Activated CD4-positive, CD25-positive, alpha-beta regulatory T cell treated with anti-CD3 and anti-CD28 coated beads, Interleukin-2, amount 50 U/mL, for 16 hours (primary cell): ENCODE measurements around the gene DXO.
"Not testable (repeated sequence)": the region's sequence is repeated elsewhere in the genome, so short reads cannot be mapped to it uniquely, and the experiment has no call there.

Source experiments
- DNase-seq: peaks from one replicate; pipeline ENCODE4 v3.0.0-alpha.2; 2020; ENCODE audit warnings: low read depth, low spot score

The DXO gene

DNA sequence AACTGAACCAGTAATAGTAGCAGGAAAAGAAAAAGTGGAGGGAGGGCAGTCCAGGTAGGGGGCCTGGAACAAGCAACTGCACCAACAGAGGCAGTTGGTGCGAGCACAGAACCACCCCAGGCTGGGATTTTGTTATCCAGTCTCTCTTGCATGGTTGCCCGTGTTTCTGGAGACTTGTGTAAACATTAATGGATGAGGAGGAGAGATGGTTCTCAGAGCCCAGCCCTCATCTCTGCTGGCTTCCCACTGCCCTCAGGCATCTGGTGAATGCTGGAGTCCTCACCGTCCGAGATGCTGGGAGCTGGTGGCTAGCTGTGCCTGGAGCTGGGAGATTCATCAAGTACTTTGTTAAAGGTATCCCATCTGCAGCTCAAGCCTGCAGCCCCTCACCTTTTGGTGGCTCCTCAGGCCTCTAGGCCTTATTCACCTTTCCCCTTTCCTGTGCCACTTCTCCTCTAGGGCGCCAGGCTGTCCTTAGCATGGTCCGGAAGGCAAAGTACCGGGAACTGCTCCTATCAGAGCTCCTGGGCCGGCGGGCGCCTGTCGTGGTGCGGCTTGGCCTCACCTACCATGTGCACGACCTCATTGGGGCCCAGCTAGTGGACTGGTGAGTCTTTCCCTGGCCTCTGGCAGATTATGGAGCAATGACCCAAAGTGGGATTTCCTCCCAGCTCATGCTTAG lies 8.4 kb upstream of the DXO start:
- DNase-seq, result not testable (repeated sequence)

DNA sequence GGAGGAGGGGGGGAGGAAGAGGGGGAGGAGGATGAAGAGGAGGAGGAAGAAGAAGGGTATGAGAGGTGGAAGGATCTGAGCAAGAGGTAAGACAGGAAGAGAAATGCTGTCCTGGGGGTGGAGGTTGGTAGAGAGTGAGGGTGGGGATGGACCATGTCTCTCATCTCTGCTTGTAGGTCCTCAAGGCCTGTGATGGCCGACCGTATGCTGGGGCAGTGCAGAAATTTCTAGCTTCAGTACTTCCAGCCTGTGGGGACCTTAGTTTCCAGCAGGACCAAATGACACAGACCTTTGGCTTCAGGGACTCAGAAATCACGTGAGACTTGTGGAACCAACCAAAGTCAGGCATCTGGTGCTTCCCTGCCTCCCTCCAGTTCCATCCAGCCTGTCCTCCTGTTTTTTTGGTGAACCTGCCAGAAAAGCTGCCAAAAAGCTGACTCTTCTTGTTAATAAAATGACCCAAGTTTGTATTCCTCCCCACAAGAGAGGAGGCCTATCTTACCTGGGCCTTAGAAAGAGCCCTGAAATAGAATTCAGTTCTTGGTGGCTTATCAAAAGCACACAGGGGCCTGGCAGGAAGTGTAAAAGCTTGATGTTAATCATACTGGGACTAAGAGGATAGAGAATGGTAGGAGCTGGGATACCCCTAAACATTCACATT lies 7.4 kb upstream of the DXO start:
- DNase-seq, result no peak

DNA sequence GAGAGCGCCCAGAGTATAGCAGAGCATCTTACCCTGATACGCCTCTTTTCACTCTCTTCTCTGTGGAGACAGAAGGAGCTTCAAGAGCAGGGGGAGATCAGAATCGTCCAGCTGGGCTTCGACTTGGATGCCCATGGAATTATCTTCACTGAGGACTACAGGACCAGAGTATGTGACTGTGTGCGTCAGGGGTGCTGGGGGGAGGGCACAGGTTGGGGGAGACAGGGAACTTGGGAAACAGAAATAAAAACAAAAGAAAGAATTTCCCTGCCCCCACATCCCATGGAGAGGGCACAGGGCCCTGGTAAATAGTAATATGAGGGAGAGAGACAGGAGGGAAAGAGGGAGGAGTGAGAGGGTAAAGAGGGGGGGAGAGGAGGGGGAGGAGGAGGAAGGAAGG lies 6.9 kb upstream of the DXO start:
- no peak for DNase-seq

DNA sequence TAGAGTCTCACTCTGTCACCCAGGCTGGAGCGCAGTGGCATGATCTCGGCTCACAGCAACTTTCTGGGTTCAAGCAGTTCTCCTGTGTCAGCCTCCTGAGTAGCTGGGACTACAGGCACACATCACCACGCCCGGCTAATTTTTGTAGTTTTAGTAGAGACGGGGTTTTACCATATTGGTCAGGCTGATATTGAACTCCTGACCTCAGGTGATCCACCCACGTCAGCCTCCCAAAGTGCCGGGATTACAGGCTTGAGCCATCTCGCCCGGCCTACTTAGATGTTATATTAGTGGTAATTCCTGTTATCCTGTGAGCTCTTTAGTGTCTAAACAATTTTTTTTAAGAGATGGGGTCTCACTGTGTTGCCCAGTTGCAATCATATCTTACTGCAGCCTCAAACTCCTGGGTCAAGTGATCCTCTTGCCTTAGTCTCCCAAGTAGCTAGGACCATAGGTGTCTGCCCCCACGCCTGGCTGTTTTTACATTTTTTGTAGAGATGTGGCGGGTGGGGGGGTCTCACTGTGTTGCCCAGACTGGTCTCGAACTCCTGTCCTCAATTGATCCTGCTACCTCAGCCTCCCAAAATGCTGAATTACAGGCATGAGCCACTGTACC lies 6.0 kb upstream of the DXO start:
- DNase-seq, result no peak

- not testable (repeated sequence) for DNase-seq
Measured at GRCh38 chr6:31976065-31976464, 4.1 kb upstream of the DXO start.

DNA sequence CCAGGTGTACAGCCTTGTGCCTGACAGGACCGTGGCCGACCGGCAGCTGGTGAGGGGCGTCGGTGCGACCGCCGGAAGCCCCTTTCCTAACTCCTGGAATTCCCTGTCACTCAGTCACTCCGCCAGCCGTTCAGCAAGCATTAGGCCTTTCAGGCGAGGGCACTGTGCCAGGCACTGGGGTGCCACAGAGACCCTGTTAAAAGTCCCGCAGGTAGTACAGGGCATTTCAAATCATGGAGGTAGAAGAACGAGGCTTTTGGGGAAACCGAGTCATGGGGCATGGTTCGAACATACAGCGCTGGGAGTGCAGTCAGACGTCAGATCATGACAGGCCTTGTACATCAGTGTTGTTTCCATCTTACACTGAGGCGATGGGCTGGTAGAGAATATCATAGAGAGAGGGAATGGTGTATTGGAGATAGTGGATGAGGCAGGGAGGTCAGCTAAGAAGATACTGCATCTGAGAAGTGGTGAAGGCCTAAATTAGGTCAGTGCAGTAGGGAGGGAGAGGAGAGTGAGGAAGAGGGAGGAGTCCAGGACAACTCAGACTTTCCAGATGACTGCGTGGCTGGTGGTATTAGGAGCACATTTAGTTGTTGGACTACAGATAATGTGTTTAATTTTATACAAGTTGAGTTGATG lies 892 bp upstream of the DXO start:
- no peak for DNase-seq

DNA sequence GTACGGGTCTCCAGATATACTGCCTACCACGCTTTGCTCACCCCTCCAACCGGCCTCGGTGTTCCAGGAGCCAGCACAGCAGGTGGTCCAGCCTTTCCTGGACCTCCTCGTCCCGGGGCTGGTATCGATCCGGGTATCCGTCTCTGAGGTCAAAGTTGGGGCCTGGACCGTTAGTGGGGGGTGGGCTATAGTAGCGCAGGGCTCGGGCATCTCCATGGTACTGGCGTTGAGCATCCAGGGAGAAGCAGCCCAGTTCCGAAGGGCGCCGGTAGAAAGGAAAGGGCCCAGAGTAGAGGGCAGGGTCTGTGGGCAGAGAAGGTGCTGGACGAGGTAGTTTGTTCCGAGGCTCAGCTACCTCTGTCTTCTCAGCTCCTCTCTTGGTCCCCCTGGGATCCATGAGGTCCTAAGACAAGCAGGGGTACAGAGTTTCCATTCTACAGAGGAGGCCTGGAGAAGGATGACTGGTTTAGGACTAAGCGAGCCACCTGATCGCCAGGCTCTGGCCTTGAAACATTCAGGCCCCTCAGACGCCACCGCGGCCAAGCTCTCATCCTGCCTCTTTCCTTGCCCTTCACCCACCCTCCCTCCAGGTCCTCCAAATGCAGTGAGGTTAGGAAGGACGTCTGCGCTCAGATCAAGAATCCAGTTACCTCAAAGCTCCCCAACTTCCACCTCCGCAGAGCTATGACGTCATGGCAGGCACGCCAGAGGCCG lies 502 bp downstream of the DXO start:
- no peak for DNase-seq

GRCh38 chr6:31970604-31971271 lies 1.2 kb downstream of the DXO start:
- no peak for DNase-seq

GRCh38 chr6:31969712-31970603 lies 2.0 kb downstream of the DXO start:
- DNase-seq, result no peak

- DNase-seq, result no peak
Measured at GRCh38 chr6:31968791-31969711, 2.9 kb downstream of the DXO start.

DNA sequence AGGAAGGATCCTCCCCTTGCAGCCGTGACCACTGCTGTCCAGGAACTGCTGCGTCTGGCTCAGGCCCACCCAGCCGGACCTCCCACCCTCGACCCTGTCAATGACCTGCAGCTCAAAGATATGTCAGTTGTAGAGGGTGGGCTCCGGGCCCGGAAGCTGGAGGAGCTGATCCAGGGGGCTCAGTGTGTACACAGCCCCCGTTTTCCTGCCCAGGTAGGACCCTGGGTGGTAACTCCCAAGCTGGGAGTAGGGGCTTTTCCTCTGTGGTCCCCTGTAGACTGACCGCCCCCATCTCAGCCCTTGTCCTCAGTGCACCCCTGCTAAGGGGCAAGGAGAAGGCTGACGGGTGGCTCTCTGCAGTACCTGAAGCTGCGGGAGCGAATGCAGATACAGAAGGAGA lies 3.6 kb downstream of the DXO start:
- DNase-seq, result no peak

DNA sequence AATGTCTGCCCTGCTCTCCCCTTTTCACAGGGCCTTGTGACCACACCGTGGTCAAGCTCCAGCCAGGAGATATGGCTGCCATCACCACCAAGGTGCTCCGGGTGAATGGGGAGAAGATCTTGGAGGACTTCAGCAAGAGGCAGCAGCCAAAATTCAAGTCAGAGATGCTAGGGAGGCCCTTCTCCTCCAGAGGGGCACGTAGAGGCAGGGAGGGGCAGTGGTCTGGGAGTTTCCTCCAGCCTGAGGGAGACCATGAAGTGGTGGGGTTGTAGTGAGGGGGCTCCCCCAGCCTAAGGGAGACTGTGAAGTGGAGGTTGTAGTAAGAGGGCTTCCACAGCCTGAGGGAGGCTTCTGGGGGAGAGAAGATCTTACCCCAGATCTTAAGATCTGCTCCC lies 4.0 kb downstream of the DXO start:
- DNase-seq, result no peak

GRCh38 chr6:31966997-31967925 lies 4.7 kb downstream of the DXO start:
- no peak for DNase-seq

GRCh38 chr6:31966506-31966905 lies 5.4 kb downstream of the DXO start:
- DNase-seq, result no peak

DNA sequence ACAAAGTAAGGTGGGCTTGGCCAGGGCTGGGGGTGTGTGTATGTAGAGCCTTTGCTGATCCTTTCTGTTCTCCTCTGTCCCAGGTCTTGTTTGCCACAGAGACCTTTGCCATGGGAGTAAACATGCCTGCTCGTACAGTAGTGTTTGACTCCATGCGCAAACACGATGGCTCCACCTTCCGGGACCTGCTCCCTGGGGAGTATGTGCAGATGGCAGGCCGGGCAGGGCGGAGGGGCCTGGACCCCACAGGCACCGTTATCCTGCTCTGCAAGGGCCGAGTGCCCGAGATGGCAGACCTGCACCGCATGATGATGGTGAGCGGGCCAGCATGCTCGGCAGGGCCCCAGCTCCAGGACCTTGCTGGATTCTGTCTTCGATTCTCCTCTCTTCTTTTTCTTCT lies 6.2 kb downstream of the DXO start:
- no peak for DNase-seq

- DNase-seq, result no peak
Measured at GRCh38 chr6:31963921-31964320, 8.0 kb downstream of the DXO start.

DNA sequence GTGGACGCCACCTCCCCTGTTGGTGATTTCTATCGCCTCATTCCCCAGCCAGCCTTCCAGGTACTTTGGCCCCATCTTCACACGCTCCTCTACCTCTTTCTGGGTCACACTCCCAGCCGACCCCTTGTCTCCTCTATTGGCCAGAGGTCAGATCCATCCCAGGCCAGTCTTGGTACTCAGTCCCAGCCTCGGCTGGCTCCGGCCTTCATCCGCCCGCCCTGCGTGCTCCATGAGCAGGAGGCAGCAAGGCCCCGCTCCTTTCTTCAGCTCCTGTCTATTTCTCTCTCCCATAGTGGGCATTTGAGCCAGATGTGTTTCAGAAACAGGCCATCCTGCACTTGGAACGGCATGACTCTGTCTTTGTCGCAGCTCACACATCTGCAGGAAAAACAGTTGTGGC lies 10.3 kb downstream of the DXO start:
- no peak for DNase-seq
